CD8-positive, alpha-beta memory T cell (primary cell): ENCODE results near the gene HTRA3. TPM values are rescaled to one million over a fixed set of nuclear protein-coding genes. Genes with fewer than 3 reads are reported as not detected.

Experiments
- CTCF ChIA-PET: fragments of 350-600 bp; sonication (Branson Sonifier 250); formaldehyde crosslinking; loops from one replicate; lab custom pipeline; 2021; ENCODE audit warnings: antibody characterized with exemption; lab: Charles Lee
- POLR2A ChIA-PET: fragments of 350-600 bp; sonication (Branson Sonifier 250); formaldehyde crosslinking; loops from one replicate; lab custom pipeline; 2021; ENCODE audit warnings: antibody characterized with exemption; lab: Charles Lee
- DNase-seq, 5 donors: peaks; one replicate each; pipeline versions ENCODE4 v3.0.0 to v3.0.0-alpha.2; 2020 to 2022; ENCODE audit warnings: mixed read lengths in 1 of 5
- H3K27ac ChIP-seq: one replicate; pipeline ENCODE4 v1.7.0; 2013; ENCODE audit warnings: low read depth, mild to moderate bottlenecking, low read length, moderate library complexity
- H3K27me3 ChIP-seq: 2 replicates; pipeline ENCODE4 v1.7.0; 2013; ENCODE audit warnings: low read length, mild to moderate bottlenecking; ENCODE audit not compliant: insufficient read depth, poor library complexity, severe bottlenecking
- H3K36me3 ChIP-seq: 2 replicates; pipeline ENCODE4 v1.7.0; 2013; ENCODE audit warnings: mild to moderate bottlenecking, low read length, moderate library complexity; ENCODE audit not compliant: insufficient read depth
- H3K4me1 ChIP-seq: 2 replicates; pipeline ENCODE4 v1.7.0; 2013; ENCODE audit warnings: mild to moderate bottlenecking, low read length, moderate library complexity; ENCODE audit not compliant: insufficient read depth
- H3K4me3 ChIP-seq: 2 replicates; pipeline ENCODE4 v1.7.0; 2013; ENCODE audit warnings: mild to moderate bottlenecking, low read length
- H3K9me3 ChIP-seq: 2 replicates; pipeline ENCODE4 v1.7.0; 2013; ENCODE audit warnings: mild to moderate bottlenecking, low read length
- H3K27ac Mint-ChIP-seq, 8 donors: one replicate each; pipeline ENCODE4 v1.8.0; 2020 to 2021; ENCODE audit warnings: mixed read lengths in 8 of 8, mild to moderate bottlenecking in 6 of 8, inconsistent platforms in 3 of 8, moderate library complexity in 3 of 8
- H3K27me3 Mint-ChIP-seq, 2 donors: one replicate each; pipeline ENCODE4 v1.8.0; 2020 to 2021; ENCODE audit warnings: mixed read lengths in 2 of 2, mild to moderate bottlenecking in 1 of 2, moderate library complexity in 1 of 2
- H3K36me3 Mint-ChIP-seq, 3 donors: one replicate each; pipeline ENCODE4 v1.8.0; 2020 to 2021; ENCODE audit warnings: mixed read lengths in 3 of 3, inconsistent platforms in 1 of 3, mild to moderate bottlenecking in 1 of 3
- H3K4me1 Mint-ChIP-seq, 3 donors: one replicate each; pipeline ENCODE4 v1.8.0; 2020 to 2021; ENCODE audit warnings: mixed read lengths in 3 of 3, inconsistent platforms in 1 of 3, mild to moderate bottlenecking in 1 of 3
- H3K4me3 Mint-ChIP-seq, 7 donors: one replicate each; pipeline ENCODE4 v1.8.0; 2020 to 2021; ENCODE audit warnings: mixed read lengths in 7 of 7, mild to moderate bottlenecking in 6 of 7, moderate library complexity in 4 of 7, inconsistent platforms in 2 of 7
- H3K9me3 Mint-ChIP-seq, 5 donors: one replicate each; pipeline ENCODE4 v1.8.0; 2020 to 2022; ENCODE audit warnings: mixed read lengths in 5 of 5, mild to moderate bottlenecking in 3 of 5, moderate library complexity in 2 of 5, inconsistent platforms in 1 of 5
- polyA plus RNA-seq: library from polyadenylated mRNA; unstranded; fragments of 300-500 nt; fragmentation: Illumina TruSeq; gene quantifications from one replicate; pipeline ENCODE4 v1.2.3, GENCODE V29; 2021
- total RNA-seq, 2 experiments: library from RNA; stranded (reverse); gene quantifications; one replicate each; pipeline ENCODE4 v1.2.3, GENCODE V29; 2021

HTRA3 gene
- total and polyA plus RNA-seq, 3 experiments from 2014 or later: not detected

GRCh38 chr4:8308856-8309771, 39.6 kb downstream of the HTRA3 start:
- Mint-ChIP-seq H3K27ac (no peak overlapping the region), H3K4me1 (no peaks in the 10 kb centered on the region), H3K9me3 (peaks cover 0 to 16% (median 0%) of the 10 kb centered on the region in 5 donors), H3K27me3 (peaks cover 9 to 25% of the 10 kb centered on the region in 2 donors), H3K36me3 (no peaks in the 10 kb centered on the region), H3K4me3 (no peak overlapping the region)
- H3K4me1 ChIP-seq: no peaks in the 10 kb centered on the region
- H3K9me3 ChIP-seq: no peaks in the 10 kb centered on the region
- DNase-seq: no peak
- no peak overlapping the region for H3K4me3 ChIP-seq
- H3K27me3 ChIP-seq: no peaks in the 10 kb centered on the region
- ChIA-PET POLR2A (no interaction called here), CTCF (no interaction called here)
- no peaks in the 10 kb centered on the region for H3K36me3 ChIP-seq
- H3K27ac ChIP-seq: no peak overlapping the region

GRCh38 chr4:8310306-8310705, 40.8 kb downstream of the HTRA3 start:
- Mint-ChIP-seq H3K36me3 (no peaks in the 10 kb centered on the region), H3K9me3 (peaks cover 0 to 16% (median 0%) of the 10 kb centered on the region in 5 donors), H3K4me1 (no peaks in the 10 kb centered on the region), H3K27ac (no peak overlapping the region), H3K4me3 (no peak overlapping the region), H3K27me3 (peaks cover 10 to 29% of the 10 kb centered on the region in 2 donors)
- Histone ChIP-seq H3K9me3 (no peaks in the 10 kb centered on the region), H3K27ac (no peak overlapping the region), H3K4me1 (no peaks in the 10 kb centered on the region), H3K27me3 (no peaks in the 10 kb centered on the region), H3K4me3 (no peak overlapping the region), H3K36me3 (no peaks in the 10 kb centered on the region)
- POLR2A ChIA-PET: no interaction called here
- no peak for DNase-seq
- CTCF ChIA-PET: no interaction called here

GRCh38 chr4:8311101-8312068, 41.8 kb downstream of the HTRA3 start:
- ChIA-PET CTCF (no interaction called here), POLR2A (no interaction called here)
- Mint-ChIP-seq H3K27ac (no peak overlapping the region), H3K4me1 (no peaks in the 10 kb centered on the region), H3K4me3 (no peak overlapping the region), H3K27me3 (peaks cover 10 to 25% of the 10 kb centered on the region in 2 donors), H3K9me3 (peaks cover 0 to 16% (median 0%) of the 10 kb centered on the region in 5 donors), H3K36me3 (no peaks in the 10 kb centered on the region)
- H3K36me3 ChIP-seq: no peaks in the 10 kb centered on the region
- no peak overlapping the region for H3K4me3 ChIP-seq
- no peaks in the 10 kb centered on the region for H3K4me1 ChIP-seq
- H3K27me3 ChIP-seq: no peaks in the 10 kb centered on the region
- H3K9me3 ChIP-seq: no peaks in the 10 kb centered on the region
- DNase-seq: no peak
- H3K27ac ChIP-seq: no peak overlapping the region

- Histone ChIP-seq H3K4me1 (no peaks in the 10 kb centered on the region), H3K36me3 (no peaks in the 10 kb centered on the region), H3K27ac (no peak overlapping the region), H3K4me3 (no peak overlapping the region), H3K9me3 (no peaks in the 10 kb centered on the region), H3K27me3 (no peaks in the 10 kb centered on the region)
- H3K27me3 Mint-ChIP-seq: peaks cover 10 to 25% of the 10 kb centered on the region in 2 donors
- H3K9me3 Mint-ChIP-seq: peaks cover 0 to 16% (median 0%) of the 10 kb centered on the region in 5 donors
- ChIA-PET POLR2A (no interaction called here), CTCF (no interaction called here)
- no peaks in the 10 kb centered on the region for H3K36me3 Mint-ChIP-seq
- H3K4me3 Mint-ChIP-seq: no peak overlapping the region
- H3K27ac Mint-ChIP-seq: no peak overlapping the region
- no peak for DNase-seq
- H3K4me1 Mint-ChIP-seq: no peaks in the 10 kb centered on the region
Observed at GRCh38 chr4:8312069-8312445, 42.5 kb downstream of the HTRA3 start.

- Histone ChIP-seq H3K9me3 (no peaks in the 10 kb centered on the region), H3K27me3 (no peaks in the 10 kb centered on the region), H3K4me1 (no peaks in the 10 kb centered on the region), H3K4me3 (no peak overlapping the region), H3K36me3 (no peaks in the 10 kb centered on the region), H3K27ac (no peak overlapping the region)
- no peak overlapping the region for H3K27ac Mint-ChIP-seq
- no peaks in the 10 kb centered on the region for H3K4me1 Mint-ChIP-seq
- no peaks in the 10 kb centered on the region for H3K36me3 Mint-ChIP-seq
- ChIA-PET CTCF (no interaction called here), POLR2A (no interaction called here)
- H3K9me3 Mint-ChIP-seq: peaks cover 0 to 16% (median 0%) of the 10 kb centered on the region in 5 donors
- no peak overlapping the region for H3K4me3 Mint-ChIP-seq
- peaks cover 11 to 23% of the 10 kb centered on the region in 2 donors for H3K27me3 Mint-ChIP-seq
- no peak for DNase-seq
Observed at GRCh38 chr4:8312976-8313375, 43.4 kb downstream of the HTRA3 start.

- no peak overlapping the region for H3K4me3 Mint-ChIP-seq
- POLR2A ChIA-PET: no interaction called here
- Histone ChIP-seq H3K4me3 (no peak overlapping the region), H3K36me3 (no peaks in the 10 kb centered on the region), H3K27ac (no peak overlapping the region), H3K27me3 (no peaks in the 10 kb centered on the region), H3K4me1 (no peaks in the 10 kb centered on the region), H3K9me3 (no peaks in the 10 kb centered on the region)
- H3K4me1 Mint-ChIP-seq: no peaks in the 10 kb centered on the region
- no peak overlapping the region for H3K27ac Mint-ChIP-seq
- peaks cover 12 to 17% of the 10 kb centered on the region in 2 donors for H3K27me3 Mint-ChIP-seq
- CTCF ChIA-PET: interaction anchor here (0.9 kb wide), 1 partner anchor 138 kb away, joined by 3 read pairs; no protein-coding TSS in a partner anchor
- no peak for DNase-seq
- H3K36me3 Mint-ChIP-seq: no peaks in the 10 kb centered on the region
- peaks cover 0 to 16% (median 0%) of the 10 kb centered on the region in 5 donors for H3K9me3 Mint-ChIP-seq
Observed at GRCh38 chr4:8314691-8315255, 45.2 kb downstream of the HTRA3 start.

GRCh38 chr4:8315435-8316250, 46.1 kb downstream of the HTRA3 start:
- Histone ChIP-seq H3K36me3 (no peaks in the 10 kb centered on the region), H3K27ac (no peak overlapping the region), H3K27me3 (no peaks in the 10 kb centered on the region), H3K4me3 (no peak overlapping the region), H3K9me3 (no peaks in the 10 kb centered on the region), H3K4me1 (no peaks in the 10 kb centered on the region)
- Mint-ChIP-seq H3K27me3 (peaks cover 8% of the 10 kb centered on the region in 2 donors), H3K27ac (no peak overlapping the region), H3K36me3 (no peaks in the 10 kb centered on the region), H3K4me1 (no peaks in the 10 kb centered on the region), H3K4me3 (no peak overlapping the region), H3K9me3 (peaks cover 0 to 16% (median 0%) of the 10 kb centered on the region in 5 donors)
- no peak for DNase-seq
- POLR2A ChIA-PET: no interaction called here
- CTCF ChIA-PET: no interaction called here
